ENCODE results near the gene POMZP3.
"Not testable (repeated sequence)": the region's sequence is repeated elsewhere in the genome, so short reads cannot be mapped to it uniquely, and the experiment has no call there.

The POMZP3 gene

GRCh38 chr7:76626989-76627642, at the start of gene POMZP3:
Gene POMZP3, minus strand, starts transcription at chr7:76627279. Its CDS starts 1,215 bp downstream, at chr7:76626064.
- H3K36me3 ChIP-seq (ENCODE audit: insufficient read depth, insufficient read length, low read length); H3K27me3 ChIP-seq (ENCODE audit: insufficient read depth, insufficient read length); H3K9me3 ChIP-seq (ENCODE audit: insufficient read depth, low read length); H3K4me1 ChIP-seq (ENCODE audit: insufficient read depth, insufficient read length); DNase-seq (ENCODE audit: low read depth, low spot score): not testable (repeated sequence)
- peak within 1 kb of the TSS; percentile 28 for H3K4me3 ChIP-seq (ENCODE audit: insufficient read length, low read depth)
- H3K9ac ChIP-seq (ENCODE audit: insufficient read length, low read depth), result peak within 1 kb of the TSS; percentile 61

- not testable (repeated sequence) for DNase-seq (ENCODE audit: low read depth, low spot score); H3K4me1 ChIP-seq (ENCODE audit: insufficient read depth, insufficient read length); H3K4me3 ChIP-seq (ENCODE audit: insufficient read length, low read depth); H3K27me3 ChIP-seq (ENCODE audit: insufficient read depth, insufficient read length); H3K36me3 ChIP-seq (ENCODE audit: insufficient read depth, insufficient read length, low read length); H3K9me3 ChIP-seq (ENCODE audit: insufficient read depth, low read length); H3K9ac ChIP-seq (ENCODE audit: insufficient read length, low read depth)
Measured at GRCh38 chr7:76675783-76676182, 48.7 kb upstream of the POMZP3 start.

- H3K27me3 ChIP-seq (ENCODE audit: insufficient read depth, insufficient read length); H3K4me1 ChIP-seq (ENCODE audit: insufficient read depth, insufficient read length); H3K9ac ChIP-seq (ENCODE audit: insufficient read length, low read depth); H3K36me3 ChIP-seq (ENCODE audit: insufficient read depth, insufficient read length, low read length); DNase-seq (ENCODE audit: low read depth, low spot score); H3K4me3 ChIP-seq (ENCODE audit: insufficient read length, low read depth); H3K9me3 ChIP-seq (ENCODE audit: insufficient read depth, low read length): not testable (repeated sequence)
Measured at GRCh38 chr7:76673346-76673745, 46.3 kb upstream of the POMZP3 start.

- not testable (repeated sequence) for H3K4me3 ChIP-seq (ENCODE audit: insufficient read length, low read depth); H3K9me3 ChIP-seq (ENCODE audit: insufficient read depth, low read length); DNase-seq (ENCODE audit: low read depth, low spot score); H3K4me1 ChIP-seq (ENCODE audit: insufficient read depth, insufficient read length); H3K27me3 ChIP-seq (ENCODE audit: insufficient read depth, insufficient read length); H3K36me3 ChIP-seq (ENCODE audit: insufficient read depth, insufficient read length, low read length); H3K9ac ChIP-seq (ENCODE audit: insufficient read length, low read depth)
Measured at GRCh38 chr7:76659212-76659611, 32.1 kb upstream of the POMZP3 start.

- not testable (repeated sequence) for H3K4me3 ChIP-seq (ENCODE audit: insufficient read length, low read depth); H3K9ac ChIP-seq (ENCODE audit: insufficient read length, low read depth); H3K27me3 ChIP-seq (ENCODE audit: insufficient read depth, insufficient read length); DNase-seq (ENCODE audit: low read depth, low spot score); H3K36me3 ChIP-seq (ENCODE audit: insufficient read depth, insufficient read length, low read length); H3K4me1 ChIP-seq (ENCODE audit: insufficient read depth, insufficient read length); H3K9me3 ChIP-seq (ENCODE audit: insufficient read depth, low read length)
Measured at GRCh38 chr7:76656425-76656824, 29.3 kb upstream of the POMZP3 start.

- H3K4me3 ChIP-seq (ENCODE audit: insufficient read length, low read depth); H3K9me3 ChIP-seq (ENCODE audit: insufficient read depth, low read length); H3K27me3 ChIP-seq (ENCODE audit: insufficient read depth, insufficient read length); H3K36me3 ChIP-seq (ENCODE audit: insufficient read depth, insufficient read length, low read length); H3K9ac ChIP-seq (ENCODE audit: insufficient read length, low read depth); DNase-seq (ENCODE audit: low read depth, low spot score); H3K4me1 ChIP-seq (ENCODE audit: insufficient read depth, insufficient read length): not testable (repeated sequence)
Measured at GRCh38 chr7:76642620-76643019, 15.5 kb upstream of the POMZP3 start.

GRCh38 chr7:76637061-76637691, 10.1 kb upstream of the POMZP3 start:
- H3K4me3 ChIP-seq (ENCODE audit: insufficient read length, low read depth); H3K27me3 ChIP-seq (ENCODE audit: insufficient read depth, insufficient read length); H3K36me3 ChIP-seq (ENCODE audit: insufficient read depth, insufficient read length, low read length); H3K9me3 ChIP-seq (ENCODE audit: insufficient read depth, low read length); DNase-seq (ENCODE audit: low read depth, low spot score); H3K9ac ChIP-seq (ENCODE audit: insufficient read length, low read depth); H3K4me1 ChIP-seq (ENCODE audit: insufficient read depth, insufficient read length): not testable (repeated sequence)

- not testable (repeated sequence) for H3K36me3 ChIP-seq (ENCODE audit: insufficient read depth, insufficient read length, low read length); H3K4me1 ChIP-seq (ENCODE audit: insufficient read depth, insufficient read length); H3K27me3 ChIP-seq (ENCODE audit: insufficient read depth, insufficient read length); H3K9me3 ChIP-seq (ENCODE audit: insufficient read depth, low read length); DNase-seq (ENCODE audit: low read depth, low spot score)
- peak overlapping the region; percentile 61 for H3K9ac ChIP-seq (ENCODE audit: insufficient read length, low read depth)
- H3K4me3 ChIP-seq (ENCODE audit: insufficient read length, low read depth), result peak overlapping the region; percentile 28
Measured at GRCh38 chr7:76626581-76626980, 498 bp downstream of the POMZP3 start.

- H3K9ac ChIP-seq (ENCODE audit: insufficient read length, low read depth); H3K9me3 ChIP-seq (ENCODE audit: insufficient read depth, low read length); H3K4me3 ChIP-seq (ENCODE audit: insufficient read length, low read depth); DNase-seq (ENCODE audit: low read depth, low spot score); H3K36me3 ChIP-seq (ENCODE audit: insufficient read depth, insufficient read length, low read length); H3K27me3 ChIP-seq (ENCODE audit: insufficient read depth, insufficient read length); H3K4me1 ChIP-seq (ENCODE audit: insufficient read depth, insufficient read length): not testable (repeated sequence)
Measured at GRCh38 chr7:76619439-76620190, 7.5 kb downstream of the POMZP3 start.

GRCh38 chr7:76613783-76614182, 13.3 kb downstream of the POMZP3 start:
- not testable (repeated sequence) for H3K9me3 ChIP-seq (ENCODE audit: insufficient read depth, low read length); H3K9ac ChIP-seq (ENCODE audit: insufficient read length, low read depth); H3K4me3 ChIP-seq (ENCODE audit: insufficient read length, low read depth); DNase-seq (ENCODE audit: low read depth, low spot score); H3K27me3 ChIP-seq (ENCODE audit: insufficient read depth, insufficient read length); H3K36me3 ChIP-seq (ENCODE audit: insufficient read depth, insufficient read length, low read length); H3K4me1 ChIP-seq (ENCODE audit: insufficient read depth, insufficient read length)

GRCh38 chr7:76612232-76612631, 14.8 kb downstream of the POMZP3 start:
- not testable (repeated sequence) for DNase-seq (ENCODE audit: low read depth, low spot score)

GRCh38 chr7:76609864-76610263, 17.2 kb downstream of the POMZP3 start:
- not testable (repeated sequence) for H3K4me3 ChIP-seq (ENCODE audit: insufficient read length, low read depth); DNase-seq (ENCODE audit: low read depth, low spot score); H3K27me3 ChIP-seq (ENCODE audit: insufficient read depth, insufficient read length)

More at GRCh38 chr7:76612232-76612631, 14.8 kb downstream of the POMZP3 start:
- H3K36me3 ChIP-seq (ENCODE audit: insufficient read depth, insufficient read length, low read length); H3K4me3 ChIP-seq (ENCODE audit: insufficient read length, low read depth); H3K27me3 ChIP-seq (ENCODE audit: insufficient read depth, insufficient read length); H3K9me3 ChIP-seq (ENCODE audit: insufficient read depth, low read length); H3K4me1 ChIP-seq (ENCODE audit: insufficient read depth, insufficient read length); H3K9ac ChIP-seq (ENCODE audit: insufficient read length, low read depth): not testable (repeated sequence)

More at GRCh38 chr7:76609864-76610263, 17.2 kb downstream of the POMZP3 start:
- not testable (repeated sequence) for H3K9me3 ChIP-seq (ENCODE audit: insufficient read depth, low read length); H3K4me1 ChIP-seq (ENCODE audit: insufficient read depth, insufficient read length); H3K9ac ChIP-seq (ENCODE audit: insufficient read length, low read depth); H3K36me3 ChIP-seq (ENCODE audit: insufficient read depth, insufficient read length, low read length)

All from NT2/D1 (cell line).